AG09309 (cell line): ENCODE measurements around the gene GIGYF2.
"Not testable (repeated sequence)": the region's sequence is repeated elsewhere in the genome, so short reads cannot be mapped to it uniquely, and the experiment has no call there.

Source experiments
- DNase-seq: peaks from one replicate; pipeline ENCODE4 v3.0.0-alpha.2; 2010; ENCODE audit warnings: low read depth
- H3K4me3 ChIP-seq: 2 replicates; pipeline ENCODE4 v1.5.1; 2011; ENCODE audit warnings: mild to moderate bottlenecking, low read depth, low read length, moderate library complexity; ENCODE audit not compliant: control insufficient read depth
- TF ChIP-seq, protein P1 (sequence below): IDR thresholded peaks from 2 replicates; pipeline ENCODE4 v1.5.1; 2011; ENCODE audit warnings: mild to moderate bottlenecking, low read depth, low read length, inconsistent platforms; ENCODE audit not compliant: insufficient read depth, control insufficient read depth; ENCODE audit errors: missing control alignments

Gene GIGYF2

DNA sequence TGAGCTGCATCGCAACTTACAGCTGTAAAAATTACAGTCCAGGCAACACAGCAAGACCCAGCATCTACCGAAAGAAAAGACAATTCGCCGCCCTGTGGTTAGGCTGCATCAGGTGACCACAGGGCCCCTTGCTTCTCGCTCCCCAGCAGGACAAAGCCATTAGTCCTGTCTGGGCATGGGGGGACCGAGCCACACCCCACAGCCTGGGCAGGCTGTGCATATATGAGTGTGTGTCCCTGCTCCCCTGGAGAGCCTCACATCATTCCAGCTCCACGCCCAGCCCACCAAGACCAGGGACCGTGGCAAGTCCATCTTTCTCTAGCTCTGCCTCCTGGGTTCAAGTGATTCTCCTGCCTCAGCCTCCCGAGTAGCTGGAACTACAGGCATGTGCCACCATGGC is 206.9 kb downstream of the GIGYF2 start:
- TF ChIP-seq, protein P1, sequence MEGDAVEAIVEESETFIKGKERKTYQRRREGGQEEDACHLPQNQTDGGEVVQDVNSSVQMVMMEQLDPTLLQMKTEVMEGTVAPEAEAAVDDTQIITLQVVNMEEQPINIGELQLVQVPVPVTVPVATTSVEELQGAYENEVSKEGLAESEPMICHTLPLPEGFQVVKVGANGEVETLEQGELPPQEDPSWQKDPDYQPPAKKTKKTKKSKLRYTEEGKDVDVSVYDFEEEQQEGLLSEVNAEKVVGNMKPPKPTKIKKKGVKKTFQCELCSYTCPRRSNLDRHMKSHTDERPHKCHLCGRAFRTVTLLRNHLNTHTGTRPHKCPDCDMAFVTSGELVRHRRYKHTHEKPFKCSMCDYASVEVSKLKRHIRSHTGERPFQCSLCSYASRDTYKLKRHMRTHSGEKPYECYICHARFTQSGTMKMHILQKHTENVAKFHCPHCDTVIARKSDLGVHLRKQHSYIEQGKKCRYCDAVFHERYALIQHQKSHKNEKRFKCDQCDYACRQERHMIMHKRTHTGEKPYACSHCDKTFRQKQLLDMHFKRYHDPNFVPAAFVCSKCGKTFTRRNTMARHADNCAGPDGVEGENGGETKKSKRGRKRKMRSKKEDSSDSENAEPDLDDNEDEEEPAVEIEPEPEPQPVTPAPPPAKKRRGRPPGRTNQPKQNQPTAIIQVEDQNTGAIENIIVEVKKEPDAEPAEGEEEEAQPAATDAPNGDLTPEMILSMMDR = no peak
- no peak overlapping the region for H3K4me3 ChIP-seq
- DNase-seq = no peak

DNA sequence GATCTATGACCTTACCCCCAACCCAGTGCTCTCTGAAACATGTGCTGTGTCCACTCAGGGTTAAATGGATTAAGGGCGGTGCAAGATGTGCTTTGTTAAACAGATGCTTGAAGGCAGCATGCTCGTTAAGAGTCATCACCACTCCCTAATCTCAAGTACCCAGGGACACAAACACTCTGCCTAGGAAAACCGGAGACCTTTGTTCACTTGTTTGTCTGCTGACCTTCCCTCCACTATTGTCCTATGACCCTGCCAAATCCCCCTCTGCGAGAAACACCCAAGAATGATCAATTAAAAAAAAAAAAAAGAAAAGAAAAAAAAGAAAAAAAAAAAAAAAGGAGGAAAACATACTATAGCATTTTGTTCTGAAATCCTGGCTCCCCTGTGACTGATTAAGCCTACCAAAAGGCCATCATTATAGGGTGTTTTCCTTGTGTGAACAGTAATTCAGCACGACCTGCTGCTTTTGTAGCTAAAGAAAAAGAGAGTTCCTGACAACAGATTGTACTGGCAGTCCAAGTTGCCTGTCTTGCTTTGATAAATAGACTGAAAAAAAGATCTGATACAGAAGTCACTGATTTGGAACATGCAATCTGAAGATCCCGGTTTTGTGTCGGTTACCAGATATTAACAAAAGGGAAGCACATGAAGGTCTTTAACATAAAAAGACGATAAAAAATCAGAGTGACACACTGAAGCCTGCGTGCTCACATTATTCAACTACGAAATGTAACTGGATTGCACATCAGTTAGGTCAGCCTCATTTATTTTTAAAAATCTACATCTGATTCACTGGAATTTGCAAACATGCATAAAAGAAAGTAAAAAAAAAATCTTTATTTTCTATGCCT is 210.0 kb downstream of the GIGYF2 start:
- not testable (repeated sequence) for DNase-seq, H3K4me3 ChIP-seq

DNA sequence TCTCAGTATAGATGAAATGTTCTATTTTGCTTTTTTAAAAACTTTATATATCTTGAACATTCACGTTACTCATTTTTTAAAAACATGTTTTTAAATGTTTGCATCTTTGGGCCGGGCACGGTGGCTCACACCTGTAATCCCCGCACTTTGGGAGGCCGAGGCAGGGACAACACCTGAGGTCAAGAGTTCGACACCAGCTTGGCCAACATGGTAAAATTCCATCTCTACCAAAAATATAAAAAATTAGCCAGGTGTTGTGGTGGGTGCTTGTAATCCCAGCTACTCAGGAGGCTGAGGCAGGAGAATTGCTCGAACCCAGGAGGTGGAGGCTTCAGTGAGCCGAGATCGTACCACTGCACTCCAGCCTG is 210.6 kb downstream of the GIGYF2 start:
- DNase-seq, H3K4me3 ChIP-seq: not testable (repeated sequence)

- TF ChIP-seq, protein P1 = no peak
These were observed 211.6 kb downstream of the GIGYF2 start for GRCh38 chr2:232908695-232909094.

More at GRCh38 chr2:232908695-232909094, 211.6 kb downstream of the GIGYF2 start:
- DNase-seq = no peak
- no peak overlapping the region for H3K4me3 ChIP-seq
